Measurements from ENCODE around the gene PHLDA1. TPM values are rescaled to one million over a fixed set of nuclear protein-coding genes. Genes with fewer than 3 reads are reported as not detected.

The PHLDA1 gene
- total RNA-seq, 1 donor from 2014 or later, result 37.5 TPM

DNA sequence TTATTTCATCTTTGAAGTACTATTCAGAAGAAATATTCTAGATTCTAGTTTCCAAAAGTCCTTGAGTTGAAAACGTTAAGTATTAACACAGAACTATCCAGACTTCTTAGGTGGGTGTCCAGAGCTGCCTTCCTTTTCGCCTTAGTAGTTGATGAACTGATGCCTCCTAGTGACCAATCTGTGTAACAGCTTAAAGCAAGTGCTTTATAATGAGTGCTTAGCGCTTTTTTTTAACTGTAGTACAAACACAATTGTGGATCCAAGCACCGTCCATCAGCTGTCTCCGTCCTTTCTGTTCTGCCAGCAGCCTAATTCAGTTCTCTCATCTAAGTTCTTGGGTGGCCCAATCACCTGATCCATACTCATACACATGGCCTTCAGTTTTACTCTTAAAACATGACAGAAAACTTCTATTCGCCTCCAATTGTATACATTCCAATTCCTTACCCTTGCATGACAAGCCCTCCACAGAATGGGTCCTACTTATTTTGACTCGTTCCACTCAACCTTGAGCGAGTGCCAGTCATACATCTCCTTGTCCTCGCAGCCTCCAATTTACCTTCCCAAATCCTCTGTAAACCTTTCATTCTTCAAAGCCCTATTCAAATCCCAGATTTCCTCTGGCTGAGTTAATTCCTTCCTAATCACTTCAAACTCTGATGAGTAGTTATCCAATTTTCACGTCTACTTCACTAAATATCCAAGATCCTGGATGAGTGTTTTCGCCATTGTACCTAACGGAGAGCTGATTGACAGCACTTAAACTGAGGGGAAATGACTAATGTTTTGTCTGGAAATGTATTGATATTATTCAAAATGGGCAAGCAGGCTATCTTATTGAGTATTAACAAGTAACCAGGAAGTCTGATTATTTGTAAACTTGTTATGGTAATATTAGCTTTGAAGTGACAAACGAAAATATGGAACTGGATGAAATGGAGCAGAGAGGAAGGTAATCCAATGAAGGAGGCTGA lies 5.8 kb upstream of the PHLDA1 start:
- DNase-seq (ENCODE audit: low read depth, low spot score), result peak; percentile 72

DNA sequence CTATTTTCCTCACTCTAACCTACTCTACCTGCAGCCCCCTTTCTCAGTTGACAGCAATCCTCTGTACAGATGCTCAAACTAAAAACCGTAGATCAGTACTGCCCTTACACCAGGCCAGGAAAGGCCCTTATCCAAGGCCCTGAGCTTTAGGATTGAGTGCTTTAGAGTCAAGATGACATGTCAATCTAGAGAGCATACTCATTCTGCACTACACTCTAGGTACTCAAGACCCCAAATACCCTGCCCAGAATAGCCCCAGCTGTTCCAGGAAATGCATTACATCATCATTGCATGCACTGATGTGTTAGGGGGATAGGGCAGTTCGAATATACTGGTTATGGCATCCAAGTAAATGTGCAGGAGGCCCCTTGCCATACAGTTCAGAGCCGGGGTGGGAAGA lies 3.5 kb upstream of the PHLDA1 start:
- DNase-seq (ENCODE audit: low read depth, low spot score), result no peak

DNA sequence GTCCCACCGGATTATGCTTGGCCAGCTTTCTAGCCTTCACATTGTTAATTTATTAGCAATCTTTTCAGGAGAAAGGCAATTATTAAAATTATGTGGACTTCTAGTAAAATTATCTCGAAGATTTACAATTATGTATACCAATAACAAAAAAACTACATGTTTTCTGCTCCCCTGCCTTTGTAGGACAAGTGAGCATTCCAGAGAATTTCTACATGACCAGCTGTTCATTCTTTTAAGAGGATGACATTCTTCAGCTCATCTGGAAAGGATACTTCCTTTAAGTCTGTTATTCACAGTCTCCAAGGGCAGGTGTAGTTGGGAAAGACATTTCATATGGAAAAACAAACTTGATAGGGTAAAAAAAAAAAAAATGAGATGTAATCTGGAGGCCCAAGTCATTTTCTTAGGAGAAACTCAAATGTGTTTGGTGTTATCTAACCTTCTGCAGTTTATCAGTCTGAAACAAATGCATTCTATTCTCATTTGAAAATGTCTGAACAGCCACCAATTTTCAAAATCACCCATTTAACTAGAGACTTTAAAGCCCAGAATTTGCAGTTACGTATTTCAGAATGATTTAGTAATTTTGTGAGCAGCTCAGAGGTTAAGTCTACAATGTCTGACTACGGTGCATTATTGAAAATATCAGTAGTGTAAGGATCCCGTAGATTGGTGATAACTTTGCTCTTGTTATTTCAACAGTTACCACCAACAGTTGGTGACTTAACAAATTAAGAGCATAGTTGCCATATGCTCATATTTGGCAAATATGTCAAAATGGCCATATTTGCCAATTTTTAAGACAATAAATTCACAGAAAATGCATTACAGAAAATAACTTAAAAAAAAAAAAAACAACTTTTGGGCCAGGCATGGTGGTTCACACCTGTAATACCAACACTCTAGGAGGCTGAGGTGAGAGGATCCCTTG lies 1.8 kb upstream of the PHLDA1 start:
- no peak for DNase-seq (ENCODE audit: low read depth, low spot score)

DNA sequence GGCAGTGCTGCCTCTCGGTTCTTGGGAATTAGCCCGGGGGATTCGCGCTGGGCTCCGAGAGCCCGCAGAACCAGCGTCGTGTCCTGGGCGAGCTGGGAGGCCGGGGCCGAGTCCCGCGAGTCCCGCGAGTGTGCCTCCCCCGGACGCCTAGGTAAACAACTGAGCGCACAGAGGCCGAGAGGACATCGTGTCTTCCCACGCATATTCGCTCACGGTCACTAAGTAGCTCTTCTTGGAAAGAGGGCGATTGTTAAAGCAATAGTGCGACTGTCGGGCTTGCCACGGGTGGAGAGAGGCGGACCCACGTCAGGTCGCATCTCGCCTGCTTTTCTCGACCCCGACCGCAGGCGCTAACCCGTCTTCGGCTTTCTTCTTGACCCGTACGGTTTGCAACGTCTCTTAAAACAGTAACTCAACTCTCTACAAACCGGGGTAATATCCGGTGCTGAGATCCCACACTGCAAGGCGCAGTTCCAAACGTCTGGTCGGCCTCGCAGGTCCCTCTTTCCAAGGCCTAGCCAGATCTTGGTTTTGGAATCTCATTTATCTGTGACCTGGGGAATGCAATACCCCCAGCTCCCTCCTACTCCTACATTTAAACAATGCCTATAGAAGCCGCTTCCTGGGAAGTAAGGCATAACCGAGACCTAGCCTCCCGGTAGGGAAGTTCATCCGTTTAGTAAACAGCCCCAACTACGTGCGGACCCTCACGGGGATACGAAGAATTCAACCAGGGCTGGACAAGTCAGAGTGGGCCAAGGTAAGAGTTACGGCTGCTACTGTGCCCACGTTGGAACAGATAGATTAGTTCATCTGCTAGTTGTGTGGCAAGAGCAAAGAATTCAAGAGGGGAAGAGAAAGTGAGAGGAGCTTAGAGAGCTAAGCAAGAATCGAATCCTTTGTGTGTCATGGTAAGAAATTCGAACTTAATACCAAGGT lies 736 bp upstream of the PHLDA1 start:
- no peak for DNase-seq (ENCODE audit: low read depth, low spot score)

DNA sequence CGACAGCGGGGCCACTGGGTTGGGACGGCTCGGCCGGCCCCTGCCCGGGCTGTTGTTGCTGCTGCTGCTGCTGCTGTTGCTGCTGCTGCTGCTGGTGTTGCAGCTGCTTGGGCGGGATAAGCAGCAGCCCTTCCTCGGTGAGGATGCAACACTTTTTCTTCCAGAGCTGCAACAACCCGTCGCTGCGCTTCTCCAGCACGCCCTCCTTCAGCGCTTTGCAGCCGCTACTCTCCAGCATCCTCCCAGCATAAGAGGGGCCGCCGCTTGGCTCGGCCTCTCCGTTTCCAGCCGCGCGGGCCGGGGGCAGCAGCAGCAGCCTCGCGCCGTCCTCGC lies 529 bp downstream of the PHLDA1 start:
- DNase-seq (ENCODE audit: low read depth, low spot score), result no peak

DNA sequence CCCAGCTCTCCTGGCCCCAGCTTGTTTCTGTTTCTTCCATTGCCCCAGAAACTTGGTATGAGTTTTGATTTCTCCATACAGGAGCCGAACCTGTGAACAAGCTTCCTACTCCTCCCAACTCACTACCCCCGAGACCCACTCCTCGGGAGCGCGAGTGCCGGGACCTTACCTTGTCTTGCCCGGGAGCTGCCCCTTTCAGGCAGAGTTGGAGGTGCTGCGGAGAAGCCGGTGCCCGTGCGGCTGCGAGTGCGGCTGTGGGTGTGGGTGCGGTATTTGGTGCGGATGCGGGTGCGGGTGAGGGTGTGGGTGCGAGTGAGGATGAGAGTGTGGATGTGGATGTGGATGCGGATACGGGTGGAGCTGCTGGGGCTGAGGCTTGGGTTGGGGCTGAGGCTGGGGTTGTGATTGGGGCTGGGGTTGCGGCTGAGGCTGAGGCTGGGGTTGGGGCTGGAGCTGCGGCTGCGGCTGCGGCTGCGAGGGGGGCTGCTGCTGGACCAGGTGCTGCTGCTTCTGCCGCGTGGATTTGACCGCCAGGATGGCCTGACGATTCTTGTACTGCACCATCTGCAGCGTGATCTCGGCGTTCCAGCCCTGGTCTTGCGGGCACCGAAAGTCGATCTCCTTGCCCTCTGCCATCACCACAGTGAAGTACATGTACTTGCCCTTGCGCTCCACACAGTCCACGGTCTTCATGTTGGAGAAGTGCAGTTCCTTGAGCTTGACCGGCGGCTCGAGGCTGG lies 1.1 kb downstream of the PHLDA1 start:
- no peak for DNase-seq (ENCODE audit: low read depth, low spot score)

DNA sequence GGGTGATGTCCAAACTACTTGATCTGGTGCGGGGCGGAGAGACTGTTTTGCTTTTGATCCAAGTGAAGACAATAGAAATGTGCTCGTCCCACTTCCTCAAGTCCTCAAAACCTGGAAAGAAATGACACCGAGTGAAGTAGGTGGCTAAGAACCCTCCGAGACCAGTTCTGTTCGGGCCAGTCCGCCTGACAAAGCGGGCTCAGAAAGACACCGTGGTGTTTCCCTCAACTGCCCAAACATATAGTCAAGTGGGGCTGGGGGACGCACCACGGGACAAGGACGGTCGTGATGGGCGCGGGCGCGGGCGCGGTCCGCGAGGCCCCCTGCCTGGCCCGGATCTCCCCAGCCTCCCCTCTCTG lies 1.6 kb downstream of the PHLDA1 start:
- DNase-seq (ENCODE audit: low read depth, low spot score), result no peak

DNA sequence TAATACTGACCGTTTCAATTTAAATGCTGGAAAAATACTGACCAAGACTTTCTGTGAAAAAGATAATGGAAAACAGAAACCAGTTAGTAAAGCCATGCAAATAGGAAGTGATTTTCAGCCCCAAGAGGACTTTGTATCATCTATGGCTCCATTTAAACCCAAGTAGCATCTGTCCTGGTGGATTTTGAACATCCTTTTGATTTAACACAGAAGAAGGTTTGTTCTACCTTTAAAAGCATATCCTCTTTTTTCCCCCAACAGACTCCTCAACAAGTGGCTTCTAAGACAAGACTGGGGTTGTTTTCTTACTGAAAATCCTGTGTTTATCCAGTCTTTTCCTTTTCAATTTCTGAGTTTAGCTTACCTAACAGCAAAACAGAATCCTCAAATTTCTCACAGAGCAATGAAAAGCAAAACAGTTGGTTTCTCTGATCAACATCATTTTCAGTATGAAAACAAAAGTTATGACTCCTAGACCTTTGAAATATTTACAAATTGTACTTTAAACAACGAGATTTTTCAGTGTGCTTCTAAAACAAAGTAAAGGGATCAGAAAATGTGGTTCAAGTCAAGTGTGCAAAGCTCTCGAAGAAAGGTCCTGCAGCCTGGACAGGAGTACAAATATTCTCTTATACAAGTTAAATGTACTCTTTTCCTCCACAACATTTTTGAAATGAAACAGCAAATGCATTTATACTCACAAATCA lies 2.9 kb downstream of the PHLDA1 start:
- no peak for DNase-seq (ENCODE audit: low read depth, low spot score)

DNA sequence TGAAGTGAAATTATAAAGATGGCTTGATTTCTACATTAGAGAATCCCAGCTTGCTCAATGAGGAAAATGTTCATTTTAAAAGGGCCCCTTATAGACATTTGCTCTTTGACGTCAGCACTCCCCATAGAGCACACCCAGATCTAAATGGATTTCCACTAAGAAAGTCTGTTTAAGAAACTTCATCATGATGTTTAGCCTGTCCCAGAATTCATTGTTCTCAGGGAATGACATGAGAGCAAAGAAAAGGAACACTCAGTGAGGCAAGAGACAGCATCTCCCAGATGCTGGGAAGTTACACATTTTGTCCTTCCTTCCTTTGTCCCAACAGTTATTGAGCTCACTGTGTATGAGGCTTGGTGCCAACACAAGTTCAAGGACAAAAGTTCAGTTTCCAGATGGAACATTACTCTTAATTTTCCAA lies 4.9 kb downstream of the PHLDA1 start:
- peak; percentile 86 for DNase-seq (ENCODE audit: low read depth, low spot score)

DNA sequence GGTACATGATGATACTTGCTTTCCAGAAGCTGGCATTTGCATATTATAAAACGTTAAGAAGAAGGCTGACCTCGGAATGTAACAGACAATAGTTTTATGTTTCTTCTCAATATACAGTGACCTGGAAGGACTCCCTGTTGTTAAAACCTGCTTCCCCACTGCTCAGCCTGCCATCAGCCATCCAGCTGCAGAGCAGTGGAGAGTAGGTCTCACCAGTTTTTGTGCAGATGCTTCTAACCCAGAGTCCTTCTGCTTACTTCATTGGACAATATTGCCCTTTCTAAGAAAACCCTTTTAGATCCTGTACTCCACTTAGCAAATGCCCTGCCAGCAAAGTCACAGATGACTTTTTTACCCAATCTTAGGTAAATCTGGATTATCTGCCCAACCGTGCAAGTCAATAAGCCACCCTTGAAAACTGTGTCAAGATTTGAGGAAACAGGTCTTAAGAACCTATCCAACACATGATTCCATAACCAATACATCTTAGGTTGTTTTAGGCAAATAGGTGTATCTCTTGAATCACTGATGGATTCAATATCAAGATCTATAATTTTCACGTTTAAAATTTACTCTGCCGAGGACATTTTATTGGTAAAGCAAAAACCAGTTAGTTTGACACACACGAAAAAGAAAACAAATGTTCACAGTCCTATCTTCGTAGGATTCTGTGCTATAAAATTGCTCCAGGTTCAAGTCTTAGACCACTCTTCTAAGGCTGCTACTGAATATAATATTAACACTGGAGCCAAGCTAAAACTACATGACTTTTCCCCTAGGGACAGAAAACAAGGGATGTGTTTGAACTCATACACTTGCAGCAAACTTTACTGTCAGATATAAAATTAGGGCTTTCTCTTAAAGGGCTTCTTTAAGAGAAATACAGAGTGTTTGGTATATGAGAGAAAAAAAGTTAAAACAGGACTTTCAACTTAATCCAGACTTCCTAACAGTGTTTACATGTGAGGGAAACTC lies 5.7 kb downstream of the PHLDA1 start:
- DNase-seq (ENCODE audit: low read depth, low spot score), result no peak

DNA sequence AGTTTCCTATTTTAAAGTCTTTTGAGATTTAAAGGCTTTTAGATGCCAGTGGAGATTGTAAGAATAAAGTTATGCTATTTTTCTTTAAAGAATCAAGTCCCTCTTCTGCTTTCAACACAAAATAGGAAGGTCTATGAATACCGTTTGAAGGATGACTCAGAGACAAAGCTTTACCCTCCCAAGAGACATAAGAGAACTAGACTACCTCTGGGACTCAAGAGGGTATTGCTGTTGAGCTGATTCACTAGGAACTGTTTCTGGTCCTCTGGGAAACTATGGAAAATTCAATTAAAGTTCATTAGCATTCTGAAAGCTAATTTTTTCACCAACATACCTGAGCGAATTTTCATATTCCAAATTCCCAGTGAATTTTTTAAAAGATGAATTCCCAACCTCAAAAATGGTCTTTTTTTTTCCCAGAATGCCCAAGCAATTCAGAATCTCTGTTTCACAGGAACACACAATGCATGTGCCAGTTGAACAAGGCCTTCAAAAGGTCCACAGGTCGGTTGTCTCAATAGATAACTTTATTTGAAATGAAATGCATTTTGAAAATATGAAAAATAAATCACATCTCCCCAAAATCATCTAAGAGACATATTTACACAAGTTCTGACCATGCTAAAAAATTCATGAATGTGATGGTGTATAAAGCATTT lies 6.5 kb downstream of the PHLDA1 start:
- DNase-seq (ENCODE audit: low read depth, low spot score), result no peak

DNA sequence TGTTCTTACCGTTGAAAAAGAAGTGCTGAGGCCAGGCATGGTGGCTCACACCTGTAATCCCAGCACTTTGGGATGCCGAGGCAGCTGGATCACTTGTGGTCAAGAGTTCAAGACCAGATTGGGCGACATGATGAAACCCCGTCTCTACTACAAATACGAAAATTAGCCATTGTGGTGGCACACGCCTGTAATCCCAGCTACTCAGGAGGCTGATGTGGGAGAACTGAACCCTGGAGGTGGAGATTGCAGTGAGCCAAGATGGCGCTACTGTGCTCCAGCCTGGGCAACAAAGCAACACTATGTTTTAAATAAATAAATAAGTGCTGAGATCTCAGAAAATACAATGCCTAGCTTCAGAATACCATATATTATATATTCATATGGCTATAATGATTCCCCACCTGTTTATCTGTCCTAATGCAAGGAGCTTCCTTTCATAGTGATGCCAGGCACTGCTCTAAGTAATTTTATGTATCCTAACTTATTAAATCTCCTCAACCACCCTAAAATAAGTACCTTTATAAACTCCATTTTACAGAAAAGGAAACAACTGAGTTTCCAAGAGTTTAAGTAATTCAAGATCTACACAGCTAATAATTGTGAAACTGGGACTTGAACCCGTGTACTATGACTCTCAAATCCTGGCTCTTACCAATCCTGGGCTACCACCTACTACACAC lies 7.3 kb downstream of the PHLDA1 start:
- no peak for DNase-seq (ENCODE audit: low read depth, low spot score)

DNA sequence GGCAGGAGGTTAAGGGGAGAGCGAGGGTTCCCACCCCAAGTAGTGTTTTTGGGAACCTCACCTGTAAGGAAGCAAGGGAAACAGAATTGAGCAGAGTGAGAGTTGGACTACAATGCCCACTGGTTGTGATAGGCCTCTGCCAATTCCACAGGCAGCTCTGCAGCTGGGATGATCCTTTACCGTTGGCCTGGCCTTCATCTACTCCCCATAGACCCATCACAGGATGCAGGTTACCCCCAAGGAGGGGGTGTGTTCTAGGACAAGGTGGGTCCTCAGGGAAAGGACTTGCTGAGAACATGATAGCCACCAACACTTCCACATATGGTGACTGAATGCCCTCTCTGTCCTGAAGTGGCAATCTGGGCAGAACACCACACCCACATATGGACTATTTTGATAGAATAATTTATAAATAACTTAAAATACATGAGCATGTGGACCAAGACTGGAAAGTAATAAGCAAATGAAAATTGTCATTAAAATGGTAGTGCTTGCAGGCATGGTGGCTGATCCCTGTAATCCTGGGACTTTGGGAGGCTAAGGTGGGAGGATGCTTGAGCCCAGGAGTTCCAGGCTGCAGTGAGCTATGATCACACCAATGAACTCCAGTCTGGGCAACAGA lies 8.4 kb downstream of the PHLDA1 start:
- no peak for DNase-seq (ENCODE audit: low read depth, low spot score)

DNA sequence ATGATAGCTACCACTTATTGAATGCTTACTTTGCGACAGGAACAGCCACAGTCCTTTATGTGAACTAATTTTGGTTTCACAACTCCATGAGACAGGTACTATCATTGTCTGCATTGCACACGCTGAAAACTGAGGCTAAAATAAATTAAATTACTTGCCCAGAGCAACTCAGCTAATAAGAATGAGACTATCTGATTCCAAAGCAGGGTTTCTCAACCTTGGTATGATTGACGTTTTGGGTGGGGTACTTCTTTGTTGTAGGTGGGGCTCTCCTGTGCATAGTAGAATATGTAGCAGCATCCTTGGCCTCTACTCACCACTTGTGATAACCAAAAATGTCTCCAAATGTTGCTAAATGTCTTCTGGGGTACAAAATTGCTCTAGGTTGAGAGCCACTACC lies 9.1 kb downstream of the PHLDA1 start:
- DNase-seq (ENCODE audit: low read depth, low spot score), result no peak

DNA sequence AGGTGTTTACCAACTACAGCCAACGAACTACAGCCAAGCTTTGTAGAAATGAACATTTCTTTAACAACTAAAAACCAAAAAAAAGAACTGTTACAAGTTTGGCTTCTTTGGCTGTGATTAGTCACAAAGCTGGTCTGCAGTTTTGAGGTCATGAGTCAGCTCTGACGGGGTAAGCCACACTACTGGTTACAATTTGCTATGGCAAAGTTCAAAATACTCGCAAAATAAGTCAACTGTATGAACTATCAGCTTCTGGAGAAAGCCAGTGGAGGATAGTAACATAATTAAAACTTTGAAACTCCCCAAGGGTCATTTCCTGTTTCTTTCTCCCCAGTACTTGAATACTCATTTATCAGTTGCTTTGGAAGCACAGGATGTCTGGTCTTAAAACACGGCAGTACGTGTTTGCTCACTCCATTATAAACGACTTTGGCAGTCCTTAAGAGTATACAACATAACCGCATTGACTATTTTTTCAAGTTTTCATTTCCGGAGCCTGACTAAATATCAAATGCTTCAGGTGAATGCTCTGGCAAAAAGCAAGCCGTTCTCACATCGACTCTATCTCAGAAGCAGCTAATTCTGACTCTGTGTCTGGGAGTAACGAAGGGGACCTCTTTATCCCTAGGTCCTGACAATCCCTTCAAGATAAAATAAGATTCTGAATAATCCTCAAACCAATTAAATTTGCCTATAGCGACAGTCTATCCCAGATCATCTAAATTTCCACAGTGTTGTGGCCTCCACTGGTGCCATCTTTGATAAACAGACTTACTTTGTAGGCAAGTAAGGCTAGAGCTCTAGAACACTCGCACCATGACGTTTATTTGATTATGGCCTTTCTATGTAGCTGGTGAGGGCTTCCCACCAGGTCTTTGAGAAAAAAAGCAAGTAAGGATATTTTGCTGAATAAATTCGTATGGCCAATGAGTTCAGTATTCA lies 10.6 kb downstream of the PHLDA1 start:
- DNase-seq (ENCODE audit: low read depth, low spot score), result peak; percentile 86

DNA sequence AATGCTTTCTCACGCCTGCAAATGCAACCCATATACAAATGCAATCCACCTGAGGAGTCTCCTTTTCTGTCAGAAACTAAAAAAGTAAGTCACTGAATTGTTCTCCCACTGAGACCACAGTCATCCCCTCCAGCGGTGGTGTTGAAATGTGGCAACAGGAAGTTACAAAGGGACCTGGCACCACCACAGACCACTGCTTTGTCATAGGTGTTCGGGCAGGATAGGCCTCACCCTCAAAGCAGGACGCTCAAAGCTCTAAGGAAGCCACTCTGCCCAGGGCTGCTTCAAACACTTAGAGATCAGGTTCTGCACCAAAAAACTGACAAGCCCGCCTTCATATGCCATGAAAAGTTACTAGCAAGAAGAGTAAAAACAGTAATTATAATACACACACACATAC lies 11.3 kb downstream of the PHLDA1 start:
- no peak for DNase-seq (ENCODE audit: low read depth, low spot score)

Measured in pulmonary artery endothelial cell (primary cell).